Nucleus accumbens (tissue), 56 donors: ENCODE results near the gene PCSK4.
"Not testable (repeated sequence)": the region's sequence is repeated elsewhere in the genome, so short reads cannot be mapped to it uniquely, and the experiment has no call there.

Experiments
- DNase-seq, 56 donors: peaks; one replicate each; lab custom pipeline; 2025; lab: John Stamatoyannopoulos, UW

The PCSK4 gene

DNA sequence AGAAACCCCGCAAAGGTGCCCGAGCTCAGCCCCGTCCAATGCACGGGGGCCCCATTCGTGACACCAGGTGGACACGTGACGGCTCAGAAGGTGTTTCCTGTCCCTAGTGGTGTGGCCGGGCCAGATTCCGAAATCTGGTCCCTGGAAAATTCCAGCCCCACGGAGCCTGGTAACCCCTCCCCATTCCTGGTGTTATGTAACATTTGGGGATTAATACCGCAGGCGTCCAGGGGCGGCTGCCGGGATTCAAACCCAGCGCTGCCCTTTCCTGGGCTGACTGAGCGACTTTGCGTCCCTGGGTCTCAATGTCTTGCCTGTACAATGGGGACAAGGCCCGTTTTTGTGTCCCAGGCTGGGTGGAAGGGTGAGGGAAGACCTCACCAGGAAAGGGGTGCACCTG, 32.7 kb upstream of the PCSK4 start:
- DNase-seq: no peak

DNA sequence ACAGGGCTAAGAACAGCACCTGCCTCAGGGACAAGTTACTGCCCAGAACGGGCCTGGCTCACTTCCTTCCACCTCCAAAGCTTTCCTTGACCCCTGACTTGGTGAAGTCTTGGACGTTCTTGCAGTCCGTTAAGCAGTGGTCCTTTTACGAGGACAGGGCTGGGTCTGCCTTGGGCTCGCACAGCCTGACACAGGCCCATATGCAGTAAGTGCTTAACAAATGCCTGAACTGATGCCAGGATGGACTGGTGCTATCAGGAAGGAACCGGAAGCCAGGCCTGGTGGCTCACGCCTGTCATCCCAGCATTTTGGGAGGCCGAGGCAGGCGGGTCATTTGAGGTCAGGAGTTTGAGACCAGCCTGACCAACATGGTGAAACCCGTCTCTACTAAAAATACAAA, 31.9 kb upstream of the PCSK4 start:
- DNase-seq: peak in 1 of 56 donors; percentile 28

DNA sequence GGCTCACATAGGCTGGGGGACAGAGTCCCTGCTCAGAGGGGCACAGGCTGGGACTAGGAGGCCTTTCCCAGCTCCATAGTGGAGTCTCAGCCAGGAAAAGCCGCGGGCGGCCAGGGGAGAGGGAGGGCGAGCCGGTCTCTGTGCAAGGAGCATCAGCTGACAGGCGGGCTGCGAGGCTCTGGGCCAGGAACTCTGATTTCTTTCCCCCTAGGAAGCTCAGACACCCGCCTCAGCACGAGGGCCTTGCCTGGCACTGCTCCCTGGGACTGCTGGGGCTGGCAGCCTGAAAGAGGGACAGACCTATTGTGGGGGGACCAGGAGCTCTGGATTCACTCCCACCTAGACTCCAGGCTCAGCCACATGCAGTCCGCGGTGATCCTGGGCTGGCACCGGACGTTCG, 31.5 kb upstream of the PCSK4 start:
- DNase-seq: peak in 51 of 56 donors; percentile 3 to 85 (median 44)

DNA sequence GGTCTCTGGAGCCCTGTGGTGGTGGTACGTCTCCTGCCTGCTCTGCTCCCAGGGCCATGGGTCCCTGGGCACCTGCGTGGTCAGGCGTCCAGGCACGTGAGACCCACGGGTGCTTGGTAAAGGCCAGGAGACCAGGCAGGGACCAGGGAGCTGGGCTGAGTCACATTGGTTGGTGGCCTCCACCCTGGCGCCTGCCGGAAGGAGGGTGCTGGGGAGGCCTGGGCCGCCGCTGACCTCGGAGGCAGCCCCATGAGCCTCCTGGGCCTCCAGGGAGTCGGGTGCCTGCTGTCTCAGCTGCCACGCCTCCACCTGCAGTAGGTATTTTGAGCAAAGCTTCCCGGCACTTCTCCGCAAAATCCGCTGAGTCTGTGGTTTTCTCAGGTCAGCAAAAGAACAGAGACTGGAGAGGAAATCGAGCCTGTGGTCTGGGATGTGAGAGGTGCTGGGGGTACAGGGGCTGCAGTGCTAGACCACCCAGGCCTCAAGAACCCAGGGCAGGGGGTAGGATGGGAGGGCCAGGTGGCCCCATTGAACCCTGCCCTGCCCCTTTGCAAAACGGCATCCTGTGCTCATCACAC, 30.1 kb upstream of the PCSK4 start:
- DNase-seq: no peak

DNA sequence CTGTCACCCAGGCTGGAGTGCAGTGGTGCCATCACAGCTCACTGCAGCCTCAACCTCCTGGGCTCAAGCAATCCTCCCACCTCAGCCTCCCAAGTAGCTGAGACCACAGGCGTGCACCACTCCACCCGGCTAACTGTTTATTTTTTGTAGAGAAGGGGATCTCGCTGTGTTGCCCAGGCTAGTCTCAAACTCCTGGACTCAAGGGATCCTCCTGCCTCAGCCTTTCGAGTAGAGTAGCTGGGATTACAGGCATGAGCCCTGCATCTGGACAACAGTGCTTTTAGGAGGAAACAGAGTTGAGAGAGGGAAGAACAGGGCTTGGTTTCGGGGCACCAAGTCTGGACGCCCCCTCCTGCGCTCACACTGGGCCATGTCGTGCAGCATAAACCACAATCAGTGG, 29.7 kb upstream of the PCSK4 start:
- not testable (repeated sequence) for DNase-seq

DNA sequence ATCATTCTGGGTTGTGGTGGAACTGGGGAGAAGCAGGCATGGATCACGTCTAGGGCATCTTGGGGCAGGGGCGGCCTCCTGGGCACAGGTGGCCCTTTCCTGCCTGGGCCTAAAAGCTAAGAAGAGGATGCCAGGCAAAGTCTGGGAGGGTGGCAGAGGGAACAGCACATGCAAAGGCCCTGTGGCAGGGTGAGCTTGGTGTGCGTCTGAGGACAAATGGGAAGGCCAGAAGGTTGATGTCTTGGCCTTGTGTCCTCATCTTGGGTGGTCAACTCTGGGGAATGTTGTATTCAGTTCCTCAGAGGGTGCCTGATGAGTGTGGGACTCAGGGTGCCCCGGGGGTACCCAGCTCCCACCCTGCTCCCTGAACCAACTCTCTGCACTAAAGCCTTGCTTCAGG, 28.3 kb upstream of the PCSK4 start:
- DNase-seq: no peak

DNA sequence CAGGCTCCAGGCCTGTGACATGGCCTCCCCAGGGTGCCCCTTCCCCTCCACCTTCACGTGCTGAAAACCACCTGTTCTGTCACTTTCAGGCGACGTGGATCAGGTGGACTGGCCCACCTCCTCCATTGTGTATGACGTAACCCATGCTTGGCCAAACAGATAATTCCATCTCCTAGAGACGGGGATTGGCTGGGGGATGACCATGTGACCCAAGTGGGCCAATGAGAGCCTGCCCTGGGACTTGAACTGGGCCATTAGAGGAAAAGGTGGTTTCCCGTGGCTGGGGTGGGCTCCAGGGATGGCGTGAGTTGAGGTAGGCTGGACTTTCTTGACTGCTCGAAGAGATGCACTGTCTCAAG, 26.2 kb upstream of the PCSK4 start:
- DNase-seq: no peak

DNA sequence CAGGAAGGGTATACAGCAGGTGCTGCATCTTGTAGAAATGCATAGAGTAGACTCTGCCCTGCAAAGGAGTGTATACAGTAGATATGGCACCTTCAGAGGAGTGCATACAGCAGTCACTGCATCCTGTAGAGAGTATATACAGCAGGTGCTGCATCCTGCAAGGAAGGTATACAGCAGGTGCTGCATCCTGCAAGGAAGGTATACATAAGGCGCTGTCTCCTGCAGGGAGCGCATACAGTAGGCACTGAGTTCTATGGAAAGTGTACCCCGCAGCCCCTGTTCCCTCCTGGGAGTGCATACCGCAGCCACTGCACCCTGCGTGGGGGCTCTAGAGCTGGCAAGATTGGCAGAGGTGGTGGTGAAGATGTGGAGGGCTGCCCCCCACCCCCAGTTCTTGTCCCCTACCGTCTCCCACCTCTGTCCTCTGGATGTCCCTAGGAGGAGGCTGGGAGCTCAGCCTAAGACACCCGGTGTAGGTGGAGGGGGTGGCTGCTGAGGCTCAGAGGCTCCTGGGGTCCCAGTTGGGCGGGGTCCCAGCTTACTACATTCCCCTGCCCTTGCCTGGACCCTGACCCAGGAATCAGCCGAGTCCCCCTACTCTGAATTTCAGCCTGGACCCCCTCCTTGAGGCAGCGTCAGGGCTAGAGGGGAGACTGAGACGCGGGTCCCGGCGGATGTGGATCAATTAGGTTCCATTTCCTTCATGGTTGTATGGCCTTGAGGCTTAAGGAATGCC, 25.0 kb upstream of the PCSK4 start:
- DNase-seq: no peak

DNA sequence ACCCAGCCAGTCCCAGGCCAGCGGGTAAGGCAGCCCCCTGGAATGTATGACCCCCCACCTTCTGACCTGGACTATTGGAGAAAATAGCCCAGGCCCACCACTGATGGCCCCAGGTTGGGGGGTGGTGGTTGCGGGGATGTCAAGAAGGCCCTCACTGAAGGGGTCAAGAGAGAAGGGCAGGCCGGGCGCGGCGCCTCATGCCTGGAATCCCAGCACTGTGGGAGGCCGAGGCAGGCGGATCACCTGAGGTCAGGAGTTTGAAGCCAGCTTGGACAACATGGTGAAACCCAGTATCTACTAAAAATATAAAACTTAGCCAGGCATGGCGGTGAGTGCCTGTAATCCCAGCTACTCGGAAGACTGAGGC, 24.1 kb upstream of the PCSK4 start:
- no peak for DNase-seq

DNA sequence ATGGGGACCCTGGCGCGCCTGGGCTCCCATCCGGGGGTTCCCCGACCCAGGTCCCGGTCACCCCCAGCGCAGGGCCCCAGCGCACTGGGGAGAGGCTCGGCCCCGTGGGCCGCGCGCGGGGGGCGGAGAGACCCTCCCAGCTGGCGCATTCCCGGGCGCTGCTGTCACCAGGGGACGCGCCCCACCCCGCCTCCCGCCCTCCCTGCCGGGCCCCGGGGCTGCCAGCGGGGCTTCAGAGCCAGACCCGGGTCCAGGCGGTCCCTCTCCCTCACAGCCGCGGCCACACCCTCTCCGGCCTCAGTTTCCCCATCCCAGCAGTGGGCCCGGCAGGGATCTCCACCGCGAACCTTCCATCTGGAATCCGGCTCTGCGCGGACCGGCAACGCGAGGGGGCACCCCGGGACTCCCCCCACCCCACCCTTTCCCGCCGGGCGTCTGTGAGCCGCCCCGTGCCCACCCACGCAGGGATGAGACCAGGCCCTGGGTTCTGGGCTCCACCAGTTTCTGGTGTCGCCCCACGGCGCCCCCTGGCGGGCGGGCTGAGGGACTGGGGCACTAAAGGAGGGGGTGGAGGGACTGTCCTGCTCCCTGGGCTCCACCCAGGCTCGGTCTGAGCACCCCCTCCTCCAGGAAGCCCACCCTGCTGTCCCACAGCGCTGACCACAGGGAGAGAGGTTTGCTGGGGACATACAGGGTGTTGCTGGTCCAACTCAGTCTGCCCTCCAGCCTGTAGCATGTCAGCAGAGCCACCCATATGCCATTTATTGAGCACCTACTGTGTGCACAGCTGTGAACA, 23.5 kb upstream of the PCSK4 start:
- DNase-seq: peak in 2 of 56 donors; percentile 30 to 34

DNA sequence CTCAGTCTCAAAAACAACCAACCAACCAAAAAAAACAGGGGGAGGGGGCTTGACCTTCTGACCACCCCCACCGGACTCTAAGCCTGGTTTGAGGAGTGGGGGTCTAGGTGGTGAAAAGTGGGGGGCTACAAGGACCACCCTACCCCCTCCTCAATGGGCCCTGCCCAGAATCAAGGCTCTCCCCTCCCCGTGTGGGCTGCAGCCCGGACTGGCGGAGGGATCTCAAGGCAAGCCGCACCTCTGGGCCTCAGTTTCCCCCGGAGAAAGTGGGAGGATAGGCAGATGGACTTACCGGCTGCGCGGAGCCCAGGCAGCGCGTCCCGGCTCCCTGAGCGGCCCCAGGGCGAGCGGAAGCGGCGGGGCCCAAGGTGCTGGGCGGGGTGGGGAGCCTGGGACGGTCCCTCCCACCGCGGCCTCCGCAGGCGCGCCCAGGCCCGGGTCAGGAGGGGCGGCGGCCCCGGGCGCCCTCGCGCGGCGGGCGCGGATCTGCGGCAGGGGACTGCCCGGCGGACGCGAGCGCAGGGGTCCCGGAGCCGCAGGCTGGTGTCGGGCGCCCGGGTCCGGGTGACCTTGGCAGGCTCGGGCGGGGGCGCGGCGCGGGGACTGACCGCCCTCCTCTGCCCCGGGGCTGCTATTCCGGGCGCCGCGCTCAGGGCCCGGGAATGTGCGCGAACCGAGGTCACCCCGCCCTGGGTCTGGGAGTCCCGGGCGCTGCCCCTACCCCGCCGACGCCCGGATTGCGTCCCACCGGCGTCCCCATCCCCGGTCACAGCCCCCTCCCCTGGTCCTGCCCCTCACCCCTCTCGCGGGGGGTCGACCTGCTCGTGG, 22.7 kb upstream of the PCSK4 start, which contains the start of gene ADAMTSL5:
TSS of gene ADAMTSL5 (minus strand) at position 349 of the 828 bp plus-strand sequence. CDS start 2,076 bp downstream, outside the sequence.
- no peak for DNase-seq

DNA sequence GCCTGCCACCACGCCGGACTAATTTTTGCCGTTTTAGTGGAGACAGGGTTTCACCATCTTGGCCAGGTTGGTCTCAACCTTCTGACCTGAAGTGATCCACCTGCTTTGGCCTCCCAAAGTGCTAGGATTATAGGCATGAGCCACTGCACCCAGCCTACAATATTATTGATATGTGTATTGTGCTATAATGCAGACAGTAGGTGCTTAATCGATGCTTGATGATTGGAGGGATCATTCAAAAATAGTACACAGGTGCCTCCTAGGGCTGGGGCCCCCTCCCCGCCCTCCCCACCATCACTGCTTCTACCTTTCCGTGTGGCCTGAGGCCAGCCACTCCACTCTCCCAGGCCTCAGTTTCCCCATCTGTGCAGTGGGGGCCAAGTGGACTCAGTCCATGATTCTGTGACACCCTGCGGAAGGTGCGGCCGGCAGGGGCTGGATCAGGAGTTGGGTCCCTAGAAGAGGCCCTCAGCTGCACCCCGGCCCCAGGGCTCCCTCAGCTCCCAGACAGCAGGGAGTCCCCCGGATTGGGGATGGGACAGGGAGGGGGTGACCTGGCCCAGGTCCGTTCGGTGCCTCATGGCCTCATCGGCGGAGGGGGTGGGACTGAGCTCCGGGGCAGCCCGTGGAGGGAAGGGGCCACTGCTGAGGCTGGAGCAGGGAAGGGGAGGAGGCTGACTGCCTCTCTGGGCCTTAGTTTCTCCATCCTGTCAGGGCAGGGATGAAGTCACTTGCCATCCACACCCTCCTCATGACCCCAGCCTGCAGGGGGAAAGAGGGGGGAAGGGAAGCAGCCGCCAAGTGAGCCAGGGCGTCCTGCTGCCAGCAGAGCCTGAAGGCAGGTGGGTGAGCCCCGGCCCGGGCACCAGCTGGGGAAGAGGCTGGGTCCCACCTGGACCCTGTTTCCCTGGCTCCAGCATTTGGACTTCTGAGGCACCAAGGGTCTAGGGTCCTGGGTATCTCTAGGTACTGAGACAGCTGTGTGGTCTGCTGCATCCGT, 21.5 kb upstream of the PCSK4 start:
- DNase-seq: no peak

DNA sequence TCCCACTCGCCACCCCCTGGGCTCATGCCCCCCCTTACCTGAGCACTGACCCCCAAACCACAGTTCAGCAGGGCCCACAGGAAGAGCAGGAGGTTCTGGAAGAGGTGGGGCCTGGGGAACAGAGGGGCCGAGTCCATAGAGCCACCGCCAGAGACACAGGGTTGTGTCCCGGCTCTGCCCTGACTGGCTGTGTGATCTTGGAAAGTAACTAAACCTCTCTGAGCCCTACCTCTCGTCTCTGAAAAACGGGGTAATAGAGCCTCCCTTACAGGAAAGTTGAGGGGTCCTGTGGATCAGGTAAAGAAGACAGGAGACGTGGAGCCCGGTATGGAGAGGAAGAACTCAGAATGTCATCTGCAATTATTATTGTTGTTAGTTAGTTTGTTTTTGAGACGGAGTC, 20.7 kb upstream of the PCSK4 start:
- no peak for DNase-seq

DNA sequence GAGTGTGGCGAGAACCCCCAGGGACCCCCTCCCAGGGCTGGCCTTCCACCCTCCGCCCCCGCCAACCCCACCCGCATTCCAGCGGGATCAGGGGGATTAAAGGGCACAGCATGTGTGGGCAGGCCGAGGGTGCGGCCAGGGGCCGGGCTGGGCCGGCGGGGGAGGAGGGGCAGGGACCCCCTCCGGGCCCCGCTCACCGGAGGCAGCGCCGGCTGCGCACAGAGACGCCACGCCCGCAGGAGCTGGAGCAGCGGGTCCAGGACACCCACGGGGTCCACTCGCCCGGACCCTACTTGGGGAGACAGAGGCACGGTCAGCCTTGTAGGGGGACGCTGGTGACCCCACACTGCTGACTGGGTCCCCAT, 20.3 kb upstream of the PCSK4 start:
- DNase-seq: no peak

DNA sequence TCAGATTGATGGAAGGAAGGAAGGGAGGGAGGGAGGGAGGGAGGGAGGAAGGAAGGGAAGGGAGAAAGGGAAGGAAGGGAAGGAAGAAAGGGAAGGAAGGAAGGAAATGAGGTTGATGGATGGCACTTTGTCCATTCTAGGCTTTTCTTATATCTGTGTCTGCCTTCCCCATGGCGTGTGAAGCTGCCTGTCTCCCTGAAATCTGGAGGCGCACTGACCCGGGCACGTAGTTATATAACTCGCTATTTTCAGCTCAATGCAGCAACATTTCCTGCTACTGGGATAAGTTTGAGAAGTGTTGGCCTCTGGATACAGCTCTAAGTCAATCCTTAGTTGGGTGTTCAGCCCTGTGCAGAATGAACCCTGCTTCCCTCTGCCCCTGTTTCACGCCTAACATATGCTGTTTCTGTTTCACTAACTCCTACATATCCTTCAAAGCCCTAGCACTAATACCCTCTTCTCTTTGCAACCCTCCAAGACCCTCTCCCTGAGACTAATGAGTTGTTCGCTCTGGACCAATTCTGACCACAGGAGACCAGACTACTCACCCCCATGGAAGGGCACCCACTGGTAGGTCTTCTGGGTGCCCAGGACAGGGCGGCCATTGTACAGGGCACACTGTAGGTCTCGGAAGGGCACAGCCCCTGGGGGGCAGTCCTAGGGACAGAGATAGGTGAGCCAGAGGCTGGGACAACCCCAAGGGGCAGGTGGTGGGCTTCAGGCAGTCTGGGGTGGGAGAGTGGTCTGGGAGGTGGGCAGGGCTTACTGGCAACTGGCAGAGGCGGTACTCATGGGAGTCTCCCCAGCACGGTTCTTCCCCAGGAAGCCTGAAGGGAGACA, 19.7 kb upstream of the PCSK4 start:
- no peak for DNase-seq

DNA sequence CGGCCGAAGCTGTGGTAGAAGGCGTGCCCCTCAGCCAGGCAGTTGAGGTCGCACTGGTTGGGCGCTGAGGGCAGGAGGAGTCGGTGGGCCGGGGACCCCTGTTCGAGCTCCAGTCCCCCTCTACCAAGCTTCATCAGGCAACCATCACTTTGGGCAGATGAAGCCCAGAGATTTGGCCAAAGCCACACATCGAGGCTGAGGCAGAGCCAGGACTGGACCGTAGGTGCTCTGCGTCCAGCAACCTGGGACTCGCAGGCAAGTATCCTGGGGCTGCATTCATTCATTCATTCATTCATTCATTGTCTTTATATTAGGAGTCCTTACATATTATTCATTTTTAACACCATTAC, 18.3 kb upstream of the PCSK4 start:
- DNase-seq: no peak

DNA sequence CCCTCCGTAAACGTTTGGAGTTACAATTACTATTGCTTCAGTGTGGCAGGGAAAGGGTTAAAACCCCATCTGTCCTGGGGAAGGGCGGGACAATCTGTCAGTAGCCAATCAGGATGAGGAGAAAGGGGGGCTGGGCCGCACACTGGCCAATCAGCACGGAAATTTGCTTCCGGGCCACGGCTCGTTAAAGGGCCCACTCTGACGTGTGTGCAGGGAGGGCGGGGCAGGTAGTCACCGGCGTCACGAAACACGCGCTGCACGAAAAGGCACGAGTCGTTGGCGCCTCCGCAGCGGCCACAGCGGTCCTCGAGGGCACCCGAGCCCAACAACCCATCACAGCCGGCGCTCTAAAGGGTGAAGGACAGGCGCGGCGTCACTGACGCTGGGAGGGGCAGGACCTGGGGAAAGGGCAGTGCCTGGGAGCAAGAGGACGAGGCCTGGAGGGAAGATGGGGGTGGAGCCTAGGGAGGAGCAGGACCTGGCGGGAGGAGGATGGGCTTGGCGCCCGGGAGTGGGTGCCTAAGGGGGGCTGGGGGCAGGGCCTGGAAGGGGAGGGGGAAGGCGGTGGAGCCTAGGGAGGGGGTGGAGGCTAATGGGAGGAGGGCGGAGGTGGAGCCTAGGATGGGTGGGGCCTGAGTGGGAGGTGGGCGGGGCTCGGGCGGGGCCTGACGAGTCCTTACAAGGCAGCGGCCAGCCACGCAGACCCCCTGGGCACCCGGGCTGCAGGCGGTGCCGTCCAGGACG, 17.8 kb upstream of the PCSK4 start:
- peak; percentile 65 to 96 (median 91) for DNase-seq

DNA sequence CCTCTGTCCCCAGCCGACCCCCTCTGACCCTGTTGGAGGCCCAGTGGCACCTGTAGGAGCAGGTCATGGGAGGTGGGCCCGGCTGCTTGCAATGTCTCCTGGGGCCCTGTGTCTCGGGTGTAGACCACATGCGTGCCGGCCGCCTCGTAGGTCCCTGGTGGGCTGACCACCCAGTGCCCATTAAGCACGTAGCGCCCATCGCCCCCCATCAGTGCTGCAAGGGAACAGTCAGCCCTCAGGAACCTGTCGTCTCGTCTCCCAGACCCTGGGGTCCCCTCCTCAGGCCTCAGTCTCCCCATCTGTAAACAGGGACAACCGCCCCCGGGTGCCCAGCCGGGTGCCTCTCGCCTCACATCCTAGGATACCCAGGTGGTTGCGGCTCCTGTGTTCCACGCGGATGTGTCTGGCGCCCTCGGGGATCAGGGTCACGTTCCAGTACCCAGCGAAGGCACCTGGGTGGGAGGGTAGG, 17.1 kb upstream of the PCSK4 start:
- peak in 3 of 56 donors; percentile 20 to 45 (median 45) for DNase-seq
